HEK293T (cell line): Measurements from ENCODE around the gene IL24.

Experiments
- FOXA1 ChIP-seq: fragments of 450-650 bp; IDR thresholded peaks from 2 replicates; pipeline ENCODE4 v1.6.1; 2016; ENCODE audit warnings: mild to moderate bottlenecking
- FOXM1 ChIP-seq: fragments of 450-650 bp; IDR thresholded peaks from 2 replicates; pipeline ENCODE4 v1.6.1; 2017; ENCODE audit warnings: mild to moderate bottlenecking, borderline replicate concordance
- HDGF ChIP-seq: fragments of 450-650 bp; IDR thresholded peaks from 2 replicates; pipeline ENCODE4 v1.6.1; 2017; ENCODE audit warnings: antibody characterized with exemption, borderline replicate concordance
- SP1 ChIP-seq: fragments of 450-650 bp; IDR thresholded peaks from 2 replicates; pipeline ENCODE4 v1.6.1; 2017
- SUZ12 ChIP-seq: fragments of 450-650 bp; IDR thresholded peaks from 2 replicates; pipeline ENCODE4 v1.6.1; 2016; ENCODE audit warnings: mild to moderate bottlenecking
- TARDBP ChIP-seq: fragments of 450-650 bp; IDR thresholded peaks from 2 replicates; pipeline ENCODE4 v1.6.1; 2016
- ZNF384 ChIP-seq: fragments of 450-650 bp; IDR thresholded peaks from 2 replicates; pipeline ENCODE4 v1.6.1; 2016

DNA sequence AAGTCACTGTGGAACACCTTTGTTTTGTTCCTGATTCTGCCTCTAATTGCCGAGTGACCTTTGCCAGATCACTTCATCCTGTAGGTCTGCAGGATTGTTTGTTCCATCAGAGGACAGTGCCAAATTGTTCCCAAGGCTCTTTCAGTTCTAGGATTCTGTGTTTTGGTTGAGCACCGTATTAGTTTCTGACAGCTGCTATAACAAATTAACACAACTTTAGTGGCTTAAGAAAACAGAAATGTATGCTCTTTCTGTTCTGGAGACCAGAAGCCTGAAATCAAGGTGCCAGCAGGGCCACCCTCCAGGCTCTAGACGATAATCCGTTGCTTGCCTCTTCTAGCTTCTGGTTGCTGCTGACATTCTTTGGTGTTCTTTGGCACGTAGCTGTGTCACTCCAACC, 52.4 kb downstream of the IL24 start:
- TF ChIP-seq SP1: no peak
- no peak for TF ChIP-seq ZNF384
- TF ChIP-seq FOXM1: no peak
- TF ChIP-seq TARDBP: no peak
- no peak for TF ChIP-seq HDGF
- no peak for TF ChIP-seq FOXA1
- TF ChIP-seq SUZ12: no peak
